ENCODE measurements around the gene ANKRD66.

DNA sequence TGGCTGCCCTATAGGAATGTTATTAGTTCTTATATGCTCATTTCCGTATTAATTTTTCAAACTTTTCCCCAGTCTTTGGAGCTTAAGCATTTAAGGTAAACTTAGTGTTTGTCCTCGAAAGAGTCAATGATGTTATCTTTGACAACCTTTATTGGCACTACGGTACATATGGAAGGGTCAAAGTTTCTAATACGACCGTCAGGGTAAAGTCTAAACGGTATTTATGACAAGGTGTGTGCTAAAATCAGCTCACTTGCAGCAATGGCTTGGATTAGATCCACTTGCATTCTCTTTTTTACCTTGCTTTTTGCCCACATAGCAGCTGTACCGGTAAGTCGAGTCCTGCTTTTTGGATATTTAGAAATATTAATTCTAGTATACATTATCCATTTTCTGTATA lies 46.4 kb downstream of the ANKRD66 start, which contains the start of gene MEP1A:
- TF ChIP-seq SIN3A (IDR thresholded peaks at IDR 0.05; ENCODE audit: borderline replicate concordance, insufficient read depth, low read length) (no peak), REST (IDR thresholded peaks at IDR 0.05; ENCODE audit: insufficient read depth in 1 of 2, low read depth in 2 of 2, low read length in 2 of 2) (no peak), TAF1 (IDR thresholded peaks at IDR 0.05; ENCODE audit: borderline replicate concordance, insufficient read depth, low read length) (no peak), POLR2AphosphoS5 (IDR thresholded peaks at IDR 0.05; ENCODE audit: low read depth, low read length) (no peak)
